H1 (cell line): Measurements from ENCODE around the gene ARHGAP26. TPM values are rescaled to one million over a fixed set of nuclear protein-coding genes. Genes with fewer than 3 reads are reported as not detected.

Experiments
- CTCF ChIA-PET: fragments of 300-600 bp; sonication (Branson Sonifier 250); formaldehyde crosslinking; loops from one replicate; lab custom pipeline; 2021; ENCODE audit not compliant: partially characterized antibody; lab: Charles Lee
- POLR2A ChIA-PET: fragments of 300-600 bp; sonication (Branson Sonifier 250); formaldehyde crosslinking; loops from one replicate; lab custom pipeline; 2021; ENCODE audit warnings: inconsistent platforms; ENCODE audit not compliant: partially characterized antibody; lab: Charles Lee
- DNase-seq, 2 experiments: peaks; one replicate each; pipeline versions ENCODE4 v3.0.0 to v3.0.0-alpha.2; 2010 to 2022; ENCODE audit warnings: low spot score in 2 of 2, low read depth in 1 of 2, mixed read lengths in 1 of 2
- FAIRE-seq: peaks from 2 replicates; lab custom pipeline; 2011; peaks lifted over from hg19 to GRCh38; lab: Jason Lieb, UNC
- H2AFZ ChIP-seq: 2 replicates; pipeline ENCODE4 v1.8.1; 2012; ENCODE audit warnings: low read length, inconsistent platforms
- H2AK5ac ChIP-seq: 2 replicates; pipeline ENCODE4 v1.6.1; 2013; ENCODE audit warnings: low read depth, low read length
- H2BK120ac ChIP-seq: replicated peaks from 2 replicates; pipeline ENCODE3; 2013; ENCODE audit warnings: low read depth, low read length, inconsistent platforms
- H2BK12ac ChIP-seq: 2 replicates; pipeline ENCODE4 v1.6.1; 2013; ENCODE audit warnings: low read depth, low read length
- H2BK15ac ChIP-seq: 2 replicates; pipeline ENCODE4 v1.6.1; 2013; ENCODE audit warnings: low read length
- H2BK20ac ChIP-seq: 2 replicates; pipeline ENCODE4 v1.6.1; 2013; ENCODE audit warnings: low read length
- H2BK5ac ChIP-seq: 2 replicates; pipeline ENCODE4 v1.6.1; 2013; ENCODE audit warnings: low read depth, low read length
- H3K14ac ChIP-seq: 2 replicates; pipeline ENCODE4 v1.6.1; 2013; ENCODE audit warnings: inconsistent platforms; ENCODE audit not compliant: insufficient read length
- H3K18ac ChIP-seq: 2 replicates; pipeline ENCODE4 v1.6.1; 2013; ENCODE audit warnings: low read length; ENCODE audit errors: extremely low read depth
- H3K23ac ChIP-seq: 2 replicates; pipeline ENCODE4 v1.6.1; 2013; ENCODE audit warnings: inconsistent platforms; ENCODE audit not compliant: insufficient read length
- H3K23me2 ChIP-seq: 2 replicates; pipeline ENCODE4 v1.6.1; 2013; ENCODE audit warnings: low read depth, low read length
- H3K27ac ChIP-seq: 2 replicates; pipeline ENCODE4 v1.6.1; 2011; ENCODE audit warnings: low read depth, low read length, inconsistent platforms
- H3K27me3 ChIP-seq, 4 experiments: replicated peaks in 1 of 4; 1 replicate in 1 of 4; 2 replicates in 3 of 4; pipeline versions ENCODE4 v1.6.1 to v1.8.1; 2011 to 2013; ENCODE audit warnings: low read length in 3 of 4, mild to moderate bottlenecking in 3 of 4, inconsistent platforms in 2 of 4, mixed read lengths in 2 of 4, moderate library complexity in 1 of 4; ENCODE audit not compliant: control insufficient read depth in 3 of 4, insufficient read depth in 3 of 4; ENCODE audit errors: extremely low read depth in 1 of 4
- H3K36me3 ChIP-seq, 4 experiments: 2 replicates each; pipeline versions ENCODE4 v1.6.1 to v1.8.1; 2011 to 2013; ENCODE audit warnings: mild to moderate bottlenecking in 4 of 4, low read length in 3 of 4, moderate library complexity in 2 of 4, control low read depth in 1 of 4, inconsistent platforms in 1 of 4; ENCODE audit not compliant: insufficient read depth in 4 of 4, control insufficient read depth in 2 of 4
- H3K4ac ChIP-seq: replicated peaks from 2 replicates; pipeline ENCODE3; 2013; ENCODE audit warnings: low read length, low read depth, mixed read lengths, inconsistent platforms; ENCODE audit not compliant: insufficient read length
- H3K4me1 ChIP-seq, 4 experiments: replicated peaks in 1 of 4; 1 replicate in 1 of 4; 2 replicates in 3 of 4; pipeline versions ENCODE4 v1.6.1 to v1.8.1; 2011 to 2013; ENCODE audit warnings: low read length in 3 of 4, inconsistent platforms in 2 of 4, mixed read lengths in 1 of 4; ENCODE audit not compliant: insufficient read depth in 4 of 4, control insufficient read depth in 3 of 4
- H3K4me2 ChIP-seq, 2 experiments: 2 replicates each; pipeline versions ENCODE4 v1.6.1 to v1.8.1; 2011 to 2013; ENCODE audit warnings: low read depth in 2 of 2, low read length in 2 of 2, control low read depth in 1 of 2, inconsistent platforms in 1 of 2, mild to moderate bottlenecking in 1 of 2; ENCODE audit not compliant: insufficient read depth in 1 of 2
- H3K4me3 ChIP-seq, 4 experiments: fragments of 200-600, 300-600 bp in 1 of 4; sonication (generic), shearing (Covaris generic), sonication (Bioruptor Twin) in 1 of 4; 2 replicates each; pipeline versions ENCODE4 v1.5.1 to v1.8.1; 2011 to 2016; ENCODE audit warnings: low read length in 4 of 4, low read depth in 3 of 4, control low read depth in 2 of 4, inconsistent platforms in 2 of 4, mild to moderate bottlenecking in 2 of 4, mixed read lengths in 1 of 4, moderate library complexity in 1 of 4; ENCODE audit not compliant: insufficient read depth in 2 of 4; ENCODE audit errors: extremely low read depth in 1 of 4
- H3K56ac ChIP-seq: replicated peaks from 2 replicates; pipeline ENCODE3; 2013; ENCODE audit warnings: low read depth, mild to moderate bottlenecking, mixed read lengths, low read length, inconsistent platforms; ENCODE audit not compliant: insufficient read length
- H3K79me1 ChIP-seq: 2 replicates; pipeline ENCODE4 v1.6.1; 2013; ENCODE audit warnings: low read depth, low read length, control low read depth
- H3K79me2 ChIP-seq, 2 experiments: 2 replicates each; pipeline versions ENCODE4 v1.6.1 to v1.8.1; 2012 to 2013; ENCODE audit warnings: low read length in 2 of 2, mild to moderate bottlenecking in 2 of 2, inconsistent platforms in 1 of 2; ENCODE audit not compliant: insufficient read depth in 2 of 2, control insufficient read depth in 1 of 2
- H3K9ac ChIP-seq, 4 experiments: replicated peaks in 1 of 4; 1 replicate in 1 of 4; 2 replicates in 3 of 4; pipeline versions ENCODE4 v1.6.1 to v1.8.1; 2011 to 2013; ENCODE audit warnings: low read depth in 3 of 4, low read length in 3 of 4, control low read depth in 2 of 4, mild to moderate bottlenecking in 2 of 4, moderate library complexity in 2 of 4, inconsistent platforms in 1 of 4; ENCODE audit errors: extremely low read depth in 1 of 4
- H3K9me3 ChIP-seq, 2 experiments: 2 replicates each; pipeline versions ENCODE4 v1.6.1 to v1.8.1; 2012 to 2013; ENCODE audit warnings: mild to moderate bottlenecking in 2 of 2, moderate library complexity in 2 of 2, control low read depth in 1 of 2, inconsistent platforms in 1 of 2, low read depth in 1 of 2, low read length in 1 of 2, mixed read lengths in 1 of 2; ENCODE audit not compliant: insufficient read depth in 2 of 2
- H4K20me1 ChIP-seq, 2 experiments: replicated peaks in 1 of 2; 2 replicates each; pipeline versions ENCODE3 to v1.8.1; 2011 to 2013; ENCODE audit warnings: inconsistent platforms in 2 of 2, low read length in 2 of 2, mild to moderate bottlenecking in 1 of 2; ENCODE audit not compliant: insufficient read depth in 2 of 2, control insufficient read depth in 1 of 2
- H4K5ac ChIP-seq: 2 replicates; pipeline ENCODE4 v1.6.1; 2013; ENCODE audit warnings: low read length, low read depth, mixed read lengths, inconsistent platforms; ENCODE audit not compliant: insufficient read length
- H4K8ac ChIP-seq: 2 replicates; pipeline ENCODE4 v1.8.0; 2013; ENCODE audit warnings: mild to moderate bottlenecking, moderate library complexity, low read length, inconsistent platforms; ENCODE audit not compliant: insufficient read depth; ENCODE audit errors: extremely low read depth
- H4K91ac ChIP-seq: replicated peaks from 2 replicates; pipeline ENCODE3; 2013; ENCODE audit warnings: low read length, mixed read lengths, inconsistent platforms; ENCODE audit not compliant: insufficient read length
- BACH1 ChIP-seq: IDR thresholded peaks from 2 replicates; pipeline ENCODE4 v1.6.1; 2012; ENCODE audit warnings: low read length, improper control_type of control experiment
- CEBPB ChIP-seq: IDR thresholded peaks from 2 replicates; pipeline ENCODE4 v1.6.1; 2012; ENCODE audit warnings: low read depth, low read length
- EGR1 ChIP-seq: IDR thresholded peaks from 2 replicates; pipeline ENCODE4 v1.6.1; 2011; ENCODE audit warnings: low read depth, low read length, borderline replicate concordance
- GABPA ChIP-seq: IDR thresholded peaks from 2 replicates; pipeline ENCODE4 v1.6.1; 2011; ENCODE audit warnings: mild to moderate bottlenecking, low read length, moderate library complexity, borderline replicate concordance; ENCODE audit not compliant: insufficient read depth
- KDM1A ChIP-seq: fragments of 200-600, 300-600 bp; sonication (generic); IDR thresholded peaks from 2 replicates; pipeline ENCODE4 v1.7.1; 2016; ENCODE audit warnings: mild to moderate bottlenecking, low read length, borderline replicate concordance
- MAFK ChIP-seq: IDR thresholded peaks from 2 replicates; pipeline ENCODE4 v1.6.1; 2012; ENCODE audit warnings: low read depth, mild to moderate bottlenecking, improper control_type of control experiment, low read length
- POU5F1 ChIP-seq: IDR thresholded peaks from 2 replicates; pipeline ENCODE4 v1.6.1; 2011; ENCODE audit warnings: low read depth, mild to moderate bottlenecking, low read length, moderate library complexity
- RBBP5 ChIP-seq: IDR thresholded peaks from 2 replicates; pipeline ENCODE4 v1.7.1; 2012; ENCODE audit warnings: low read depth, mild to moderate bottlenecking, inconsistent platforms, low read length, moderate library complexity, borderline replicate concordance
- RFX5 ChIP-seq: IDR thresholded peaks from 2 replicates; pipeline ENCODE4 v1.6.1; 2011; ENCODE audit warnings: low read depth, low read length, improper control_type of control experiment, borderline replicate concordance
- TCF12 ChIP-seq: IDR thresholded peaks from 2 replicates; pipeline ENCODE4 v1.6.1; 2011; ENCODE audit warnings: low read depth, mild to moderate bottlenecking, low read length
- ZNF274 ChIP-seq: IDR thresholded peaks from 2 replicates; pipeline ENCODE4 v1.7.0; 2012; ENCODE audit warnings: low read length, borderline replicate concordance; ENCODE audit errors: extremely low read depth
- WGBS, 2 experiments: shearing (Covaris generic) in 1 of 2; methylation state at CpG; one replicate each; pipeline versions ENCODE4 v1.1.6 to v1.1.7; 2013 to 2015; ENCODE audit warnings: low lambda C conversion rate in 2 of 2, mixed read lengths in 2 of 2, inconsistent platforms in 1 of 2, low coverage in 1 of 2, missing lambda C conversion rate in 1 of 2; ENCODE audit not compliant: insufficient replicate concordance in 2 of 2, insufficient coverage in 1 of 2, insufficient read length in 1 of 2; ENCODE audit errors: extremely low coverage in 1 of 2, missing lambda C conversion rate in 1 of 2; 5-methylcytosine and 5-hydroxymethylcytosine counted together
- polyA plus RNA-seq, 7 experiments: library from polyadenylated mRNA; depleted of rRNA in 3 of 7; stranded (reverse) in 5 of 7; unstranded in 2 of 7; fragments of >200 nt in 5 of 7; fragments of 200-250 nt in 2 of 7; gene quantifications; 1 replicate in 5 of 7; 2 replicates in 1 of 7; 4 replicates in 1 of 7; pipeline versions ENCODE4 v1.2.1 to v1.2.3, GENCODE V29; 2011 to 2013; ENCODE audit warnings: missing spikeins in 2 of 7, mixed read lengths in 2 of 7
- total RNA-seq: library from RNA; stranded (reverse); fragmentation: NEBNext Ultra II Directional; extraction: Animal tissue kit (Norgen Biotek cat#: 25700); gene quantifications from 2 replicates; pipeline ENCODE4 v1.2.1, GENCODE V29; 2021
- TF ChIP-seq, protein P1 (sequence below): IDR thresholded peaks from 2 replicates; pipeline ENCODE4 v1.6.1; 2012; ENCODE audit warnings: inconsistent platforms
- TF ChIP-seq, protein P2 (sequence below): IDR thresholded peaks from 2 replicates; pipeline ENCODE4 v1.6.1; 2011; ENCODE audit warnings: low read depth, mild to moderate bottlenecking, low read length; ENCODE audit not compliant: insufficient read depth

ARHGAP26 gene
- total and polyA plus RNA-seq, 2 of the 8 experiments (the other 6 are each of a cell fraction or from before 2014, with no cell fraction given), result 7.1 to 24.8 TPM

DNA sequence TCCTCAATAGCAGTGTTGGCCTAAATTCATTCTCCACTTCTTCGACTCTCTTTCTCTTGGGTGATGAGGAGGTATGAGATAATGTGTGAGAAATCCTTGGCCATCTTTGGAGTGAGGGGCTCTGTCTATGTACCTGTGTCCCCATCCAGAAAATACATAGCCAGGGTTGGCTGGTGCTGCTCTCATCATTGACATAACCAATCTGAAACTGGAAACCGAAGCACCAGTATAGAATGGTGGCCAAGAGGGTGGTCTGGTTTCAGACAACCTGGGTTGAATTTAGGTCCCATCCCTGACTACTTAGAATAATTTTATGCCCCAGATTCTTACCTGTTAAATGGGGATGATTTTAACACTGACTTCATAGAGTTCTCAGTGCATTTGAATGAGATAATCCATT, 208.1 kb downstream of the ARHGAP26 start:
- Histone ChIP-seq H3K4me2 (no peak overlapping the region), H3K14ac (no peak overlapping the region), H3K27ac (no peak overlapping the region), H2BK5ac (no peak overlapping the region), H3K79me1 (0 out of 2 replicates have a peak, but pooled peaks cover 2% of the 10 kb centered on the region), H3K79me2 (no peaks in the 10 kb centered on the region), H4K8ac (no peak overlapping the region), H3K56ac (no peak overlapping the region), H4K5ac (no peak overlapping the region), H4K91ac (no peak overlapping the region), H2BK20ac (no peak overlapping the region), H3K36me3 (no peaks in the 10 kb centered on the region), H3K27me3 (no peaks in the 10 kb centered on the region), H3K23ac (no peak overlapping the region), H2AFZ (no peak overlapping the region), H3K9ac (no peak overlapping the region), H3K4ac (no peak overlapping the region), H2BK120ac (no peak overlapping the region), H3K4me1 (peaks cover 2 to 13% (median 11%) of the 10 kb centered on the region in 4 experiments), H3K9me3 (no peaks in the 10 kb centered on the region), H2BK15ac (no peak overlapping the region), H3K4me3 (no peak overlapping the region), H3K23me2 (no peaks in the 10 kb centered on the region), H2BK12ac (no peak overlapping the region), H4K20me1 (no peaks in the 10 kb centered on the region), H2AK5ac (no peak overlapping the region), H3K18ac (no peak overlapping the region)
- ChIA-PET CTCF (interaction anchor here (0.5 to 0.6 kb wide), 3 partner anchors 31 to 250 kb away, joined by 3 read pairs; no protein-coding TSS in a partner anchor), POLR2A (no interaction called here)
- FAIRE-seq (no peak), DNase-seq (no peak)
- WGBS, 2 experiments, result 89% methylated on average over 2 of the region's 2 CpGs; no CpG with 5 or more reads in 1 of the 2 experiments
- TF ChIP-seq KDM1A (no peak), POU5F1 (no peak), RFX5 (no peak), MAFK (no peak), BACH1 (no peak), EGR1 (no peak), RBBP5 (no peak), TCF12 (no peak), CEBPB (no peak), GABPA (no peak), ZNF274 (no peak)
- TF ChIP-seq, protein P1, sequence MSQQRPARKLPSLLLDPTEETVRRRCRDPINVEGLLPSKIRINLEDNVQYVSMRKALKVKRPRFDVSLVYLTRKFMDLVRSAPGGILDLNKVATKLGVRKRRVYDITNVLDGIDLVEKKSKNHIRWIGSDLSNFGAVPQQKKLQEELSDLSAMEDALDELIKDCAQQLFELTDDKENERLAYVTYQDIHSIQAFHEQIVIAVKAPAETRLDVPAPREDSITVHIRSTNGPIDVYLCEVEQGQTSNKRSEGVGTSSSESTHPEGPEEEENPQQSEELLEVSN, result no peak
- TF ChIP-seq, protein P2, sequence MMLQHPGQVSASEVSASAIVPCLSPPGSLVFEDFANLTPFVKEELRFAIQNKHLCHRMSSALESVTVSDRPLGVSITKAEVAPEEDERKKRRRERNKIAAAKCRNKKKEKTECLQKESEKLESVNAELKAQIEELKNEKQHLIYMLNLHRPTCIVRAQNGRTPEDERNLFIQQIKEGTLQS, result no peak
